Measurements from ENCODE around the gene ARHGAP42.

ARHGAP42 gene

GRCh38 chr11:100925935-100926334 is 238.8 kb downstream of the ARHGAP42 start:
- ChIA-PET CTCF (interaction anchor here (1.4 to 2.8 kb wide), 4 partner anchors 8 to 349 kb away, joined by 5 to 15 read pairs (median 6); no protein-coding TSS in a partner anchor), POLR2A (no interaction called here)
- TF ChIP-seq CTCF (IDR thresholded peaks at IDR 0.05; ENCODE audit: control extremely low read depth, extremely low read depth, low read depth, missing control alignments) = no peak
- no peak for DNase-seq (ENCODE audit: extremely low spot score)

- CTCF ChIA-PET = interaction anchor here (1.4 to 2.8 kb wide), 3 partner anchors 9 to 351 kb away, joined by 3 to 15 read pairs (median 5); no protein-coding TSS in a partner anchor
- DNase-seq (ENCODE audit: extremely low spot score) = no peak
- no peak for TF ChIP-seq CTCF (IDR thresholded peaks at IDR 0.05; ENCODE audit: control extremely low read depth, extremely low read depth, low read depth, missing control alignments)
- POLR2A ChIA-PET = no interaction called here
Observed at GRCh38 chr11:100927579-100927978, 240.5 kb downstream of the ARHGAP42 start.

GRCh38 chr11:100928426-100928825 is 241.3 kb downstream of the ARHGAP42 start:
- TF ChIP-seq CTCF (IDR thresholded peaks at IDR 0.05; ENCODE audit: control extremely low read depth, extremely low read depth, low read depth, missing control alignments) = no peak
- ChIA-PET POLR2A (no interaction called here), CTCF (interaction anchor here (2.0 to 2.5 kb wide), 2 partner anchors 349 to 352 kb away, joined by 10 to 11 read pairs; no protein-coding TSS in a partner anchor)
- DNase-seq (ENCODE audit: extremely low spot score) = no peak

GRCh38 chr11:100929377-100929776 is 242.3 kb downstream of the ARHGAP42 start:
- POLR2A ChIA-PET = no interaction called here
- DNase-seq (ENCODE audit: extremely low spot score) = peak; percentile 8

GRCh38 chr11:100930185-100930778 is 243.2 kb downstream of the ARHGAP42 start:
- ChIA-PET CTCF (interaction anchor here (1.0 to 2.5 kb wide), 9 partner anchors 8 to 353 kb away, joined by 3 to 11 read pairs (median 4); no protein-coding TSS in a partner anchor), POLR2A (no interaction called here)
- DNase-seq (ENCODE audit: extremely low spot score) = peak; percentile 7

More at GRCh38 chr11:100929377-100929776, 242.3 kb downstream of the ARHGAP42 start:
- TF ChIP-seq CTCF (IDR thresholded peaks at IDR 0.05; ENCODE audit: control extremely low read depth, extremely low read depth, low read depth, missing control alignments) = no peak
- CTCF ChIA-PET = interaction anchor here (0.8 to 2.5 kb wide), 5 partner anchors 11 to 353 kb away, joined by 3 to 11 read pairs (median 4); no protein-coding TSS in a partner anchor

GRCh38 chr11:100932474-100933100 is 245.5 kb downstream of the ARHGAP42 start:
- peak; percentile 41 for TF ChIP-seq CTCF (IDR thresholded peaks at IDR 0.05; ENCODE audit: control extremely low read depth, extremely low read depth, low read depth, missing control alignments)
- POLR2A ChIA-PET = no interaction called here
- CTCF ChIA-PET = no interaction called here
- DNase-seq (ENCODE audit: extremely low spot score) = peak; percentile 13

More at GRCh38 chr11:100930185-100930778, 243.2 kb downstream of the ARHGAP42 start:
- peak; percentile 51 for TF ChIP-seq CTCF (IDR thresholded peaks at IDR 0.05; ENCODE audit: control extremely low read depth, extremely low read depth, low read depth, missing control alignments)
